HUES6 (cell line): Measurements from ENCODE around the gene WNT8B.

Experiments used
- H3K27ac ChIP-seq: 2 replicates; pipeline ENCODE4 v1.7.0; 2013; ENCODE audit warnings: low read depth, mild to moderate bottlenecking, low read length, inconsistent platforms
- H3K27me3 ChIP-seq: 2 replicates; pipeline ENCODE4 v1.6.1; 2013; ENCODE audit warnings: low read length; ENCODE audit not compliant: control insufficient read depth, insufficient read depth
- H3K36me3 ChIP-seq: 2 replicates; pipeline ENCODE4 v1.6.1; 2013; ENCODE audit warnings: low read length; ENCODE audit not compliant: control insufficient read depth, insufficient read depth
- H3K4me1 ChIP-seq: 2 replicates; pipeline ENCODE4 v1.6.1; 2013; ENCODE audit warnings: low read length; ENCODE audit not compliant: control insufficient read depth, insufficient read depth
- H3K4me3 ChIP-seq: 2 replicates; pipeline ENCODE4 v1.5.1; 2013; ENCODE audit warnings: low read depth, low read length
- H3K9ac ChIP-seq: one replicate; pipeline ENCODE4 v1.6.1; 2013; ENCODE audit warnings: mild to moderate bottlenecking, low read length
- H3K9me3 ChIP-seq: 2 replicates; pipeline ENCODE4 v1.6.1; 2013; ENCODE audit warnings: low read depth, low read length; ENCODE audit not compliant: control insufficient read depth, insufficient read depth

The WNT8B gene

DNA sequence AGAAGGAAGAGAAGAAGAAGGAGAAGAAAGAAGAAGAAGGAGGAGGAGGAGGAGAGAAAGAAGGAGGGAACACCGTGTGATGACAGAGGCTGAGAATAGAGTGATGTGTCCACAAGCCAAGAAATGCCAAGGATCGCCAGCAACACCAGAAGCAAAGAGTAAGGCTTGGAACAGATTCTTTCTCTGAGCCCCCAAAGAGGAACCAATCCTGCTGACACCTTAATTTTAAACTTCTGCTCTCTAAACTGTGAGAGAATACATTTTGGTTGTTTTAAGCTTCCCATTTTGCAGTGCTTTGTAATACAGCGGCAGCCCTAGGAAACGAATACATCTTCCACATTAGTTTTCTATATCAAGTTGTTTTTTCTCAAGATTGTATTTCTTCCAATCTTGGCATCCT is 13.9 kb upstream of the WNT8B start:
- Histone ChIP-seq H3K9ac (no peak overlapping the region), H3K27me3 (no peaks in the 10 kb centered on the region), H3K9me3 (peaks cover 3% of the 10 kb centered on the region; the same call in 1 of the 2 replicates), H3K27ac (no peak overlapping the region), H3K4me3 (no peak overlapping the region), H3K4me1 (no peaks in the 10 kb centered on the region), H3K36me3 (no peaks in the 10 kb centered on the region)

DNA sequence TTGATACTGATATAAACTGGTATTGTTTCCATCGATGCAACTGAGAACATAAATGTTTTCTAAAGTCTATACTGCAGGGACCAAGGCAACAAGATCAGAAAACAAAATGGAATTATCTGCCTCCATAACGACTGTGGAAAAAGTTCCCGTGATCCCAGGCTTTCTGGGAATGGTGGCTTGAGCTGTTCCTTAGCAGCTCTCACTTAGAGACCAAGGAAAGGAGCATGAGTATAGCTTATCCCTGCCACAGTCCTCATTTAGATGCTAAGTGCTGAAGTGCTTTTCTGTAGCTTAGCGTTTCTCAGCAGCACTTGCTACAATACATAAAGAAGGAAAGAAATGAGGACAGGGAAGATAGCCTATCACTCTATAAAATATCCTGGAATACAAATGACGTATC is 5.5 kb downstream of the WNT8B start:
- Histone ChIP-seq H3K9ac (no peak overlapping the region), H3K4me1 (no peaks in the 10 kb centered on the region), H3K36me3 (no peaks in the 10 kb centered on the region), H3K27me3 (peaks cover 18% of the 10 kb centered on the region), H3K4me3 (no peak overlapping the region), H3K27ac (no peak overlapping the region), H3K9me3 (no peaks in the 10 kb centered on the region)

DNA sequence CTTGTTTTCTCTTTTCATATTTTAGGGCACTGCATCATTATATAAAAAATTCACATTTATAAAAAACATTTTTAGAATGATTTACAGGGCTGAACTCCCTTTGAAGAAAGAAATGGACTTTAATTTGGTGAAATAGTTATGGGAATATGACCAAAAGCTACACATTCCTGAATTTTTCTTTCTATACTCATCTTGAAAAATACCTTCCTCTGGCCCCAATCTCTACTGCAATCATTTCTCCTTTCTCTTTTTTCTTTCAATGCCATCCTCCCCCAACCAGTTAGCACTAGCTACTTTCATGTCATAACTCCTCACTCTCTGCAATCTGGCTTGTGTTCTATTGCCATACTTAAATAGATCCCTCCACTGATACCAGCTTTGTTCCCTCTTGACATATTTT is 6.2 kb downstream of the WNT8B start:
- H3K9ac ChIP-seq, result no peak overlapping the region

DNA sequence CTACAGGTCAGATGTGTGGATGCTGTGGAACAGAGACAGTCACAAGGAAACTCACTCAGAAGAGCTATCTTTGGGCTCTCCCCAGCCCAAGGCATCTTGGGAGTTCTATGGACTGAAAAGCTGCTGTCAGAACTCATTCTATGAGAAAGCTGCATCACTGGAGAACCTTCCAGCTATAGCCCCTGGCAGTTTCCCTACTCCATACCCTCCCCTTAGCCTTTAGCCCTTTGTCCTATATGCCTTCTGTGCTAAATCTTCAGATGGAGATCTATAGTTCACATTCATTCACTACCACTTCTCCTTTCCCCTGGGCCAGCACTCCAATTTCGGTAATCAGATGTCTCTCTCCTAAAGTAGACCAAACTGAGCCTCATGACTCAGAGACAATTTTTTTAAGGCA is 6.9 kb downstream of the WNT8B start:
- Histone ChIP-seq H3K9ac (no peak overlapping the region), H3K27ac (no peak overlapping the region), H3K36me3 (no peaks in the 10 kb centered on the region), H3K4me3 (no peak overlapping the region), H3K27me3 (peaks cover 22% of the 10 kb centered on the region), H3K4me1 (no peaks in the 10 kb centered on the region), H3K9me3 (no peaks in the 10 kb centered on the region)

More for the DNA sequence above, 6.2 kb downstream of the WNT8B start:
- no peaks in the 10 kb centered on the region for H3K4me1 ChIP-seq
- H3K4me3 ChIP-seq, result no peak overlapping the region
- H3K9me3 ChIP-seq, result no peaks in the 10 kb centered on the region
- H3K27ac ChIP-seq, result no peak overlapping the region
- no peaks in the 10 kb centered on the region for H3K36me3 ChIP-seq
- H3K27me3 ChIP-seq, result peaks cover 22% of the 10 kb centered on the region

DNA sequence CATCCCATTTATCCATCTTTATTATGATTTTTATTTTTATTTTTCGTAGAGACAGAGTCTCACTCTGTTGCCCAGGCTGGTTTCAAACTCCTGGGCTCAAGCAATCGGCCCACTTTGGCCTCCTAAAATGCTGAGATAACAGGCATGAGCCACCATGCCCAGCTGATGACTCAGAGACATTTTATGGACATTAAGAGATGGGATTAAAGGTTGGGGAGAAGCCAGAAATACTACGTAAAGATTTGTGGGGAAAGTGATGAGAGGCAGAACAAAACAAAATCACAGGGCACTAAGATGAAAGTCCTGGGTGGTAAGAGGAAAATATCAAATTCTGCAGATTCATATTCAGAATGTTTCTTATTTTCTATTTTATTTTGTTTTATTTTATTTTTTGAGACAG is 7.6 kb downstream of the WNT8B start:
- Histone ChIP-seq H3K9me3 (no peaks in the 10 kb centered on the region), H3K27me3 (peaks cover 20% of the 10 kb centered on the region), H3K27ac (no peak overlapping the region), H3K9ac (no peak overlapping the region), H3K36me3 (no peaks in the 10 kb centered on the region), H3K4me3 (no peak overlapping the region), H3K4me1 (no peaks in the 10 kb centered on the region)

DNA sequence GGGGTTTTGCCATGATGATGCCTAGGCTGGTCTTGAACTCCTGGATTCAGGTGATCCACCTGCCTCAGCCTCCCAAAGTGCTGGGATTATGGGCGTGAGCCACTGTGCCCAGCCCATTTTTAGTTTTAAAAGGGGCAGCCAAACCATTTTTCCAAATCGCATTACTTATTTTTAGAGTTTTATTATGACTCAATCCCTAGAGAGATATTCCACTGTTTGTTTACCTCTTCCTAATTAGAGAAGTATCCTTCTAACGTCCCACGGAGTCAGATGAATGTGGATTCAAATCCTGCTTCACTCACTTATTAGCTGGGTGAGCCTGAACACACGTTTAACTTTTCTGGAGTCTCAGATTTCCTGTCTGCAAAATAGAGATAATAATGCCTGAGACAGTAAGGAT is 15.2 kb downstream of the WNT8B start:
- Histone ChIP-seq H3K4me1 (peaks cover 4% of the 10 kb centered on the region), H3K27me3 (peaks cover 58% of the 10 kb centered on the region), H3K4me3 (no peak overlapping the region), H3K9me3 (no peaks in the 10 kb centered on the region), H3K9ac (no peak overlapping the region), H3K36me3 (no peaks in the 10 kb centered on the region), H3K27ac (no peak overlapping the region)

DNA sequence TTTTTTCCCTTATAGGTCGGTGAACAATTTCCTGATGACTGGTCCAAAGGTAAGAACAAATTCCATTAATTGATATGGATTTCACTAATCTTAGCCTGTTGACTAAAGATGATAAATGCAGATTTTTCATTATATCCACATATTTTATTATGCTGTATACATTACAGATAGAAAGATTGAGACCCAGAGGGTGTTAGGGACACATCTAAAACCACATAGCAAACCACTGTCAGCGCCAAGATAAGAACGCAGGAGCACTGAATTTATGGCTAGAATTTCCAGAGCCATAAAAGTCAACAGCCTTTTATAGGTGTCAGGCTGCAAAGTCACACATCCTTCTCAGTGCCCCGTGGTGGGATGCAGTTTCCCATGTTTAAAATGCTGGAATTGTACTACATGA is 16.2 kb downstream of the WNT8B start:
- Histone ChIP-seq H3K27me3 (peaks cover 63% of the 10 kb centered on the region), H3K9ac (no peak overlapping the region), H3K36me3 (no peaks in the 10 kb centered on the region), H3K4me1 (peaks cover 8% of the 10 kb centered on the region), H3K4me3 (no peak overlapping the region), H3K9me3 (no peaks in the 10 kb centered on the region), H3K27ac (no peak overlapping the region)

DNA sequence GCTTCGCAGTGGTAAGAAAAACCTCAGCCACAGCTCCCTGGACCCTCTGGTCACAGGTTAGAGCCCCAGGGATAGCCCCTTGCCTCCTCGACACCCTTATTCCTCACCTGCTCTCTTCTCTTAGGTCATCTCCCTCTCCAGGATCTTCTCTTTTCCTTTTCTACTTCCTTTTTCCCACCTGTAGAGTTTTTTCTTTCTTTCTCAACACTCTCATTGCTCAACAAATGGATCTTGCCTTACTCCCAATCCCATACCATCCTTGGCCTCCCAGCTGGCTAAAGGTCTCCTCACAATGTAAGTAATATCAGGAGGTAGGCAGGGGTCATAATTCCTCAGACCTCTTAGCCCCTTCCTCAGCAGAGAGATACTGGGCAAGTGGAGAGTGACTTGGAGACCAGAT is 17.2 kb downstream of the WNT8B start:
- H3K4me1 ChIP-seq, result peaks cover 18% of the 10 kb centered on the region
- peaks cover 73% of the 10 kb centered on the region for H3K27me3 ChIP-seq
- no peaks in the 10 kb centered on the region for H3K36me3 ChIP-seq
- H3K4me3 ChIP-seq, result no peak overlapping the region
- no peak overlapping the region for H3K9ac ChIP-seq
- no peaks in the 10 kb centered on the region for H3K9me3 ChIP-seq
- H3K27ac ChIP-seq, result no peak overlapping the region

DNA sequence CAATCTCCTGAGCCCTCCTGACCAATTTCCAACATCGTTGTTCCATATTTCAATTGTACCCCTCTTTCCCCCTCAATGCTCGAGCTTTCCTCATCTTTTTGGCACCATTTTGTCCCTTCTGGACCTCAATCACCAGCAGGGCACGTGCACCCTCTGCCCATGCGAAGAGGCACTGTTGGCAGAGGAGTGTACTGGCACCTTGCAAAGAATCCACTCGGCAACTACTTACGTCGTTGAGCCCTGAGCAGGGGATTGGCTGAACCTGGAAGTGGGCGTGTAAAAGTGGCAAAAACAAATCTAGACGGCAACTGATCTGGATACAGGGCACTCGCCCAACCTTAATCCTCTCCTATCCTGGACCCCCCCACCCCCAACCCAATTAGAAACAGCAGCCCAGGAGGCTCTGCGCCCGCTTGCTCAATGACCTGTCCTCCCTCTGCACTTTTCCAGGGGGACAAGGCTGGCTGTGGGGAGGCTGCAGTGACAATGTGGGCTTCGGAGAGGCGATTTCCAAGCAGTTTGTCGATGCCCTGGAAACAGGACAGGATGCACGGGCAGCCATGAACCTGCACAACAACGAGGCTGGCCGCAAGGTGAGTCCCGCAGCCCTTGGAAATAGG is 18.8 kb downstream of the WNT8B start:
- H3K4me1 ChIP-seq, result peaks cover 32% of the 10 kb centered on the region
- no peaks in the 10 kb centered on the region for H3K36me3 ChIP-seq
- no peak overlapping the region for H3K27ac ChIP-seq
- H3K9me3 ChIP-seq, result no peaks in the 10 kb centered on the region
- peak overlapping the region; percentile 67 for H3K4me3 ChIP-seq
- peaks cover 83% of the 10 kb centered on the region for H3K27me3 ChIP-seq
- peak overlapping the region; percentile 19 for H3K9ac ChIP-seq

DNA sequence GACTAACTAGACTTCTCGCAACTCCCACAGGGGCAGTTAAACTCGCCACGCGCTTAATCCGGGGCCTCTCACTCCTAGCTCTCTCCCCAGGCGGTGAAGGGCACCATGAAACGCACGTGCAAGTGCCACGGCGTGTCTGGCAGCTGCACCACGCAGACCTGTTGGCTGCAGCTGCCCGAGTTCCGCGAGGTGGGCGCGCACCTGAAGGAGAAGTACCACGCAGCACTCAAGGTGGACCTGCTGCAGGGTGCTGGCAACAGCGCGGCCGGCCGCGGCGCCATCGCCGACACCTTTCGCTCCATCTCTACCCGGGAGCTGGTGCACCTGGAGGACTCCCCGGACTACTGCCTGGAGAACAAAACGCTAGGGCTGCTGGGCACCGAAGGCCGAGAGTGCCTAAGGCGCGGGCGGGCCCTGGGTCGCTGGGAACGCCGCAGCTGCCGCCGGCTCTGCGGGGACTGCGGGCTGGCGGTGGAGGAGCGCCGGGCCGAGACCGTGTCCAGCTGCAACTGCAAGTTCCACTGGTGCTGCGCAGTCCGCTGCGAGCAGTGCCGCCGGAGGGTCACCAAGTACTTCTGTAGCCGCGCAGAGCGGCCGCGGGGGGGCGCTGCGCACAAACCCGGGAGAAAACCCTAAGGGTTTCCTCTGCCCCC is 19.5 kb downstream of the WNT8B start:
- H3K27ac ChIP-seq, result no peak overlapping the region
- no peaks in the 10 kb centered on the region for H3K9me3 ChIP-seq
- H3K9ac ChIP-seq, result no peak overlapping the region
- H3K36me3 ChIP-seq, result no peaks in the 10 kb centered on the region
- H3K4me1 ChIP-seq, result peaks cover 39% of the 10 kb centered on the region
- peak overlapping the region; percentile 67 for H3K4me3 ChIP-seq
- peaks cover 91% of the 10 kb centered on the region for H3K27me3 ChIP-seq

DNA sequence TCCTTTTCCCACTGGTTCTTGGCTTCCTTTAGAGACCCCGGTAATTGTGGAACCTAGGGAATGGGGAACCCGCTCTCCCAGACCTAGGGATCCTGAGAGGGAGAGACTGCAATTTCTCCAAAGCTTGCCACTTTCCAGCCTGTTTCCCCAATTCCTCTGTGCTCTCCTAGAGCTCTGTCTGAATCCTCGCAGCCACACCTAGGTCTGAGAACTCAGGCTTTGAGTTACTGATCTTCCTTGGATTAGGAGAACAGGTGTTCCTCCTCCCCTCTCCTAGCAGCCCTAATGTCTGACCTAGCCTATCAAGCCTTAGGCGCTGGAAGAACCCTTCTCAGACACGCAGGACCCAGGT is 20.0 kb downstream of the WNT8B start:
- Histone ChIP-seq H3K4me1 (peaks cover 39% of the 10 kb centered on the region), H3K4me3 (peak overlapping the region; percentile 67), H3K9me3 (no peaks in the 10 kb centered on the region), H3K27ac (no peak overlapping the region), H3K27me3 (peaks cover 95% of the 10 kb centered on the region), H3K9ac (no peak overlapping the region), H3K36me3 (no peaks in the 10 kb centered on the region)
